HCT116 (cell line): Measurements from ENCODE around the gene TFF2. TPM values are rescaled to one million over a fixed set of nuclear protein-coding genes. Genes with fewer than 3 reads are reported as not detected.

Source experiments
- ATAC-seq: fragments of 200-7000 bp; cut with Tn5 transposase; 2 replicates; pipeline ENCODE4 v1.9.1; 2020; ENCODE audit warnings: mild to moderate bottlenecking, moderate library complexity
- BruUV-seq: library from RNA; stranded (reverse); fragments of 400-500 nt; replicated peaks from 2 replicates; lab custom pipeline; 2021; lab: Mats Ljungman, UMichigan
- CTCF ChIA-PET: fragments of 300-600 bp; sonication (Branson Sonifier 250); formaldehyde crosslinking; loops from one replicate; lab custom pipeline; 2021; ENCODE audit warnings: antibody characterized with exemption; lab: Charles Lee
- POLR2A ChIA-PET: fragments of 300-600, 350-600 bp; sonication (Branson Sonifier 250); formaldehyde crosslinking; loops from one replicate; lab custom pipeline; 2021; ENCODE audit warnings: antibody characterized with exemption; lab: Charles Lee
- RAD21 ChIA-PET, 2 experiments: fragments of 300-600 bp; sonication (Branson Sonifier 250); formaldehyde crosslinking; loops; one replicate each; lab custom pipeline; 2023; ENCODE audit warnings: low total read pairs in 2 of 2; ENCODE audit not compliant: uncharacterized antibody in 2 of 2, unreplicated experiment in 2 of 2, low non-redundant PET in 1 of 2; lab: Charles Lee
- DNase-seq: peaks from one replicate; pipeline ENCODE4 v3.0.0-alpha.2; 2010; ENCODE audit warnings: low read depth, low spot score
- H2AFZ ChIP-seq: fragments of 200-600 bp; shearing (Covaris generic), sonication (generic); 2 replicates; pipeline ENCODE4 v1.6.1; 2017; ENCODE audit warnings: low read depth, mixed run types, mixed read lengths, antibody characterized with exemption, low read length; ENCODE audit not compliant: poor library complexity, severe bottlenecking
- H3K27ac ChIP-seq: 2 replicates; pipeline ENCODE4 v1.5.1; 2012; ENCODE audit warnings: low read depth, low read length
- H3K27me3 ChIP-seq: fragments of 200-600 bp; sonication (generic); 2 replicates; pipeline ENCODE4 v1.6.1; 2016; ENCODE audit warnings: mixed run types, low read length, mixed read lengths; ENCODE audit not compliant: insufficient read depth
- H3K36me3 ChIP-seq, 2 experiments: fragments of 200-500 bp in 1 of 2; fragments of 200-600 bp in 1 of 2; sonication (Bioruptor generic) in 1 of 2; sonication (generic) in 1 of 2; 2 replicates each; pipeline versions ENCODE4 v1.5.1 to v1.6.1; 2014 to 2016; ENCODE audit warnings: low read length in 2 of 2, inconsistent platforms in 1 of 2, mixed read lengths in 1 of 2, mixed run types in 1 of 2; ENCODE audit not compliant: insufficient read depth in 2 of 2, control insufficient read depth in 1 of 2
- H3K4me1 ChIP-seq, 2 experiments: fragments of 200-600 bp in 1 of 2; sonication (generic) in 1 of 2; 2 replicates each; pipeline versions ENCODE4 v1.5.1 to v1.6.1; 2012 to 2017; ENCODE audit warnings: low read length in 2 of 2, inconsistent platforms in 1 of 2, mild to moderate bottlenecking in 1 of 2, mixed read lengths in 1 of 2, mixed run types in 1 of 2, moderate library complexity in 1 of 2; ENCODE audit not compliant: insufficient read depth in 2 of 2, control insufficient read depth in 1 of 2
- H3K4me2 ChIP-seq: fragments of 200-600 bp; sonication (generic); 2 replicates; pipeline ENCODE4 v1.6.1; 2017; ENCODE audit warnings: mixed run types, low read length, mixed read lengths
- H3K4me3 ChIP-seq, 2 experiments: fragments of 200-600 bp in 1 of 2; sonication (generic) in 1 of 2; replicated peaks in 1 of 2; 2 replicates each; pipeline ENCODE4 v1.5.1; 2011 to 2016; ENCODE audit warnings: low read length in 2 of 2, control low read depth in 1 of 2, low read depth in 1 of 2, mild to moderate bottlenecking in 1 of 2, mixed read lengths in 1 of 2, mixed run types in 1 of 2
- H3K79me2 ChIP-seq: fragments of 200-600 bp; sonication (generic); 2 replicates; pipeline ENCODE4 v1.6.1; 2017; ENCODE audit warnings: mild to moderate bottlenecking, mixed run types, low read length, moderate library complexity, mixed read lengths; ENCODE audit not compliant: insufficient read depth
- H3K9ac ChIP-seq: fragments of 200-600 bp; sonication (generic); 2 replicates; pipeline ENCODE4 v1.6.1; 2016; ENCODE audit warnings: low read length, mixed read lengths
- H3K9me2 ChIP-seq: fragments of 200-600 bp; sonication (generic), shearing (Covaris generic); 2 replicates; pipeline ENCODE4 v1.6.1; 2017; ENCODE audit warnings: mixed run types, mild to moderate bottlenecking, moderate library complexity; ENCODE audit not compliant: insufficient read depth
- H3K9me3 ChIP-seq, 2 experiments: fragments of 200-500 bp in 1 of 2; fragments of 200-600 bp in 1 of 2; sonication (Bioruptor generic) in 1 of 2; sonication (generic) in 1 of 2; 2 replicates each; pipeline ENCODE4 v1.6.1; 2014 to 2017; ENCODE audit warnings: low read length in 2 of 2, mixed read lengths in 2 of 2, inconsistent platforms in 1 of 2, low read depth in 1 of 2, mild to moderate bottlenecking in 1 of 2, mixed run types in 1 of 2, moderate library complexity in 1 of 2; ENCODE audit not compliant: control insufficient read depth in 1 of 2, insufficient read depth in 1 of 2
- H4K20me1 ChIP-seq: fragments of 200-600 bp; sonication (generic), shearing (Covaris generic); 2 replicates; pipeline ENCODE4 v1.6.1; 2017; ENCODE audit warnings: mixed run types, mild to moderate bottlenecking, moderate library complexity; ENCODE audit not compliant: insufficient read depth
- ATF3 ChIP-seq: IDR thresholded peaks from 2 replicates; pipeline ENCODE4 v1.6.1; 2012
- CBX3 ChIP-seq: IDR thresholded peaks from 2 replicates; pipeline ENCODE4 v1.6.1; 2012; ENCODE audit warnings: low read depth
- CEBPB ChIP-seq: IDR thresholded peaks from 2 replicates; pipeline ENCODE4 v1.6.1; 2012; ENCODE audit warnings: low read depth
- CTCF ChIP-seq, 3 experiments: fragments of 200-600 bp in 1 of 3; sonication (generic) in 1 of 3; IDR thresholded peaks in 2 of 3; conservative IDR thresholded peaks in 1 of 3; 2 replicates each; pipeline ENCODE4 v1.5.1; 2012 to 2017; ENCODE audit warnings: low read depth in 2 of 3, low read length in 2 of 3, antibody characterized with exemption in 1 of 3, borderline replicate concordance in 1 of 3, control low read depth in 1 of 3, mild to moderate bottlenecking in 1 of 3, mixed read lengths in 1 of 3, mixed run types in 1 of 3, moderate library complexity in 1 of 3; ENCODE audit not compliant: insufficient read depth in 1 of 3
- EGR1 ChIP-seq: IDR thresholded peaks from 2 replicates; pipeline ENCODE4 v1.6.1; 2012; ENCODE audit warnings: low read depth
- ELF1 ChIP-seq: IDR thresholded peaks from 2 replicates; pipeline ENCODE4 v1.6.1; 2012; ENCODE audit warnings: low read depth, borderline replicate concordance
- EZH2 ChIP-seq: fragments of 200-600 bp; sonication (generic); IDR thresholded peaks from 2 replicates; pipeline ENCODE4 v1.6.1; 2017; ENCODE audit warnings: antibody characterized with exemption, mixed run types
- JUND ChIP-seq: IDR thresholded peaks from 2 replicates; pipeline ENCODE4 v1.6.1; 2012
- POLR2A ChIP-seq: IDR thresholded peaks from 2 replicates; pipeline ENCODE4 v1.7.0; 2011; ENCODE audit warnings: borderline replicate concordance; ENCODE audit not compliant: insufficient read depth, insufficient read length; ENCODE audit errors: extremely low read depth
- POLR2AphosphoS5 ChIP-seq: IDR thresholded peaks from 2 replicates; pipeline ENCODE4 v1.6.1; 2011; ENCODE audit warnings: mild to moderate bottlenecking, low read depth, low read length, moderate library complexity
- RAD21 ChIP-seq: IDR thresholded peaks from 2 replicates; pipeline ENCODE4 v1.6.1; 2012; ENCODE audit warnings: low read depth, mild to moderate bottlenecking
- SIN3A ChIP-seq: IDR thresholded peaks from 2 replicates; pipeline ENCODE4 v1.6.1; 2012; ENCODE audit warnings: low read depth
- SP1 ChIP-seq: IDR thresholded peaks from 2 replicates; pipeline ENCODE4 v1.6.1; 2012; ENCODE audit warnings: low read depth
- SRF ChIP-seq: IDR thresholded peaks from 2 replicates; pipeline ENCODE4 v1.6.1; 2012; ENCODE audit warnings: low read depth
- TCF7L2 ChIP-seq: IDR thresholded peaks from 2 replicates; pipeline ENCODE4 v1.7.0; 2011; ENCODE audit warnings: borderline replicate concordance, inconsistent platforms; ENCODE audit not compliant: insufficient read depth, insufficient read length; ENCODE audit errors: extremely low read depth
- YY1 ChIP-seq: IDR thresholded peaks from 2 replicates; pipeline ENCODE4 v1.6.1; 2011; ENCODE audit warnings: low read length, low read depth, moderate library complexity, mild to moderate bottlenecking; ENCODE audit not compliant: insufficient replicate concordance; ENCODE audit errors: extremely low read depth
- ZFX ChIP-seq: fragments of 450-650 bp; IDR thresholded peaks from 2 replicates; pipeline ENCODE4 v1.6.1; 2017
- ZNF274 ChIP-seq: fragments of 200-500 bp; sonication (Bioruptor generic); IDR thresholded peaks from 2 replicates; pipeline ENCODE4 v1.6.1; 2014; ENCODE audit warnings: mild to moderate bottlenecking, low read depth, low read length, inconsistent platforms
- intact Hi-C: fragments of 100-400 bp; cut with micrococcal nuclease; formaldehyde crosslinking; loops from 2 replicates; pipeline ENCODE4 v1.10.0; 2022
- total RNA-seq: library from RNA; stranded (reverse); gene quantifications from one replicate; pipeline ENCODE4 v1.2.1, GENCODE V29; 2021; ENCODE audit not compliant: unreplicated experiment
- TF ChIP-seq, protein P1 (sequence below): IDR thresholded peaks from 2 replicates; pipeline ENCODE4 v1.6.1; 2012; ENCODE audit warnings: low read depth
- TF ChIP-seq, protein P2 (sequence below): IDR thresholded peaks from 2 replicates; pipeline ENCODE4 v1.6.1; 2012

Gene TFF2
- total RNA-seq, 1 experiment from 2014 or later, result not detected

DNA sequence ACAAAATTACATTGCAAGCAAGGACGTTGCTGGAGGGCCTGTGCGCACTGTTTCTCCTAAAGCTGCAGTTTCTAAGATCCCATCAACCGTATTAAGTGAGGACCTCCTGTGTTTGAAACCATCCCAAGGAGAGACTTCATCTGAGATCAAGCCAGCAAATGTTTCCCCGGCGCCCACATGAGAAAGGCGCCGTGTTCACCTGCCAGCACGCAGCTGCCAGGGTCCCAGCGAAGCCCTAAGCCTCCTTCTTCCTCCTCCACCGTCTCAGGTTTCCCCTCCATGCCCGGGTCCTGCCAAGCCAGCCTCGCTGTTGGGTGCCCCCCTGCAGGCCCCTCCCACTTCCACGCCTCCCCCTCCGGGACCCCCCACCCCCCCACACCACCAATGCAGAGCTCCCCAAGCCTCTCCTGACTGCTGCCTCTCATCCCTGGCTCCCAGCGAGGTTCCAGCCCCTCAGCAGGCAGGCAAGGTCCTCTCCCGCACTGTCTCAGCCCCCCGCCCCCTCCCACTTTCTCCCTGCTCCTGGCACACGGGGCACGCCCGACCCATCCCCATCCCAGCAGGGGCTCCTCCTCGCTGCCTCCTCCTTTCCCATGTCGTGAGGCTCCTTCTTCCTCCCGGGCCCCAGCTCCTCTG lies 24.2 kb upstream of the TFF2 start:
- BruUV-seq, result no TSS peak
- no peak for TF ChIP-seq CEBPB
- TF ChIP-seq POLR2AphosphoS5, result no peak
- no peak for TF ChIP-seq ATF3
- TF ChIP-seq RAD21, result no peak
- no peak for TF ChIP-seq CBX3
- TF ChIP-seq TCF7L2, result no peak
- TF ChIP-seq ZFX, result no peak
- no peak for TF ChIP-seq ELF1
- TF ChIP-seq, protein P1, sequence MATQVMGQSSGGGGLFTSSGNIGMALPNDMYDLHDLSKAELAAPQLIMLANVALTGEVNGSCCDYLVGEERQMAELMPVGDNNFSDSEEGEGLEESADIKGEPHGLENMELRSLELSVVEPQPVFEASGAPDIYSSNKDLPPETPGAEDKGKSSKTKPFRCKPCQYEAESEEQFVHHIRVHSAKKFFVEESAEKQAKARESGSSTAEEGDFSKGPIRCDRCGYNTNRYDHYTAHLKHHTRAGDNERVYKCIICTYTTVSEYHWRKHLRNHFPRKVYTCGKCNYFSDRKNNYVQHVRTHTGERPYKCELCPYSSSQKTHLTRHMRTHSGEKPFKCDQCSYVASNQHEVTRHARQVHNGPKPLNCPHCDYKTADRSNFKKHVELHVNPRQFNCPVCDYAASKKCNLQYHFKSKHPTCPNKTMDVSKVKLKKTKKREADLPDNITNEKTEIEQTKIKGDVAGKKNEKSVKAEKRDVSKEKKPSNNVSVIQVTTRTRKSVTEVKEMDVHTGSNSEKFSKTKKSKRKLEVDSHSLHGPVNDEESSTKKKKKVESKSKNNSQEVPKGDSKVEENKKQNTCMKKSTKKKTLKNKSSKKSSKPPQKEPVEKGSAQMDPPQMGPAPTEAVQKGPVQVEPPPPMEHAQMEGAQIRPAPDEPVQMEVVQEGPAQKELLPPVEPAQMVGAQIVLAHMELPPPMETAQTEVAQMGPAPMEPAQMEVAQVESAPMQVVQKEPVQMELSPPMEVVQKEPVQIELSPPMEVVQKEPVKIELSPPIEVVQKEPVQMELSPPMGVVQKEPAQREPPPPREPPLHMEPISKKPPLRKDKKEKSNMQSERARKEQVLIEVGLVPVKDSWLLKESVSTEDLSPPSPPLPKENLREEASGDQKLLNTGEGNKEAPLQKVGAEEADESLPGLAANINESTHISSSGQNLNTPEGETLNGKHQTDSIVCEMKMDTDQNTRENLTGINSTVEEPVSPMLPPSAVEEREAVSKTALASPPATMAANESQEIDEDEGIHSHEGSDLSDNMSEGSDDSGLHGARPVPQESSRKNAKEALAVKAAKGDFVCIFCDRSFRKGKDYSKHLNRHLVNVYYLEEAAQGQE, result no peak
- TF ChIP-seq POLR2A, result no peak
- TF ChIP-seq, protein P2, sequence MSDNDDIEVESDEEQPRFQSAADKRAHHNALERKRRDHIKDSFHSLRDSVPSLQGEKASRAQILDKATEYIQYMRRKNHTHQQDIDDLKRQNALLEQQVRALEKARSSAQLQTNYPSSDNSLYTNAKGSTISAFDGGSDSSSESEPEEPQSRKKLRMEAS, result no peak
- no peak for TF ChIP-seq SRF
- TF ChIP-seq EGR1, result no peak
- no peak for TF ChIP-seq EZH2
- no peak for TF ChIP-seq CTCF (IDR thresholded peaks at IDR 0.05 in 2 of 3, conservative IDR thresholded peaks at IDR 0.05 in 1 of 3; ENCODE audit: borderline replicate concordance in 1 of 3, insufficient read depth in 1 of 3, low read depth in 2 of 3, low read length in 2 of 3)
- TF ChIP-seq JUND, result no peak
- TF ChIP-seq ZNF274, result no peak
- no peak for TF ChIP-seq SIN3A
- no peak for TF ChIP-seq SP1
- TF ChIP-seq YY1, result no peak
- Histone ChIP-seq H3K4me2 (no peak overlapping the region), H3K27ac (no peak overlapping the region), H2AFZ (no peak overlapping the region), H3K36me3 (no peaks in the 10 kb centered on the region), H3K4me1 (no peaks in the 10 kb centered on the region), H3K27me3 (0 out of 2 replicates have a peak, but pooled peaks cover 3% of the 10 kb centered on the region), H3K9me3 (no peaks in the 10 kb centered on the region), H3K9me2 (no peaks in the 10 kb centered on the region), H3K79me2 (no peaks in the 10 kb centered on the region), H3K9ac (no peak overlapping the region), H4K20me1 (no peaks in the 10 kb centered on the region), H3K4me3 (no peak overlapping the region)
- RAD21 ChIA-PET, result no interaction called here
- DNase-seq, result no peak
- intact Hi-C loops, result no loop called here
- ATAC-seq, result no peak
- CTCF ChIA-PET, result interaction anchor here (1.8 kb wide), 1 partner anchor 13 kb away, joined by 5 read pairs; no protein-coding TSS in a partner anchor
- POLR2A ChIA-PET, result no interaction called here
